Measurements from ENCODE around the gene ABCB11. TPM values are rescaled to one million over a fixed set of nuclear protein-coding genes. Genes with fewer than 3 reads are reported as not detected.

ABCB11 gene
- polyA plus RNA-seq, 3 donors from 2014 or later: not detected

- H3K4me1 Mint-ChIP-seq: peaks cover 2 to 5% of the 10 kb centered on the region in 2 donors
- peaks cover 0 to 6% (median 3%) of the 10 kb centered on the region in 3 donors for H3K27me3 Mint-ChIP-seq (ENCODE audit: low read depth in 3 of 3)
- no peaks in the 10 kb centered on the region for H3K36me3 Mint-ChIP-seq
- peaks cover 0 to 2% (median 0%) of the 10 kb centered on the region in 6 donors for H3K9me3 Mint-ChIP-seq
- no peak overlapping the region for H3K27ac Mint-ChIP-seq
- DNase-seq: no peak
- H3K4me3 Mint-ChIP-seq: no peak overlapping the region
Measured at GRCh38 chr2:168997118-168997521, 34.0 kb downstream of the ABCB11 start.

- H3K9me3 Mint-ChIP-seq: no peaks in the 10 kb centered on the region
- DNase-seq: no peak
- no peak overlapping the region for H3K27ac Mint-ChIP-seq
- H3K4me1 Mint-ChIP-seq: peaks cover 2 to 5% of the 10 kb centered on the region in 2 donors
- no peak overlapping the region for H3K4me3 Mint-ChIP-seq
- H3K27me3 Mint-ChIP-seq (ENCODE audit: low read depth in 3 of 3): peaks cover 0 to 5% (median 0%) of the 10 kb centered on the region in 3 donors
- H3K36me3 Mint-ChIP-seq: no peaks in the 10 kb centered on the region
Measured at GRCh38 chr2:168995744-168996143, 35.4 kb downstream of the ABCB11 start.

DNA sequence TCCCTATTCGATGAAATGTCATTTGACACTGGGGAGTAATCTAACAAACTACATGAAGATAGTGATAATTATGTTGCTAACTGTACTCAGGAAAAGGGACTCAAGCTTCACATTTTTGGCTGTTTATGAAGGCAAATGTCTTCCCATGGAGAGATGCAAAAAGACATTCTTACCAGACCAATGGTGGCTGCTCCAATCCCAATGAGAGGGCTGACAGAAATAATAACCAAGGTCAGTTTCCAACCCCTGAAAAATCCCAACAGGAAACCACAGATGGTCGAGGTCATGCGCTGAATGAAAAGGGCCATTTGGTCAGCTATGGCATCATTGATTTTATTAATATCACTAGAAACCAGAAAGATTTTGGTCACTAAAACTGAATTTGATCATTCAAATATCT lies 37.6 kb downstream of the ABCB11 start:
- no peak for DNase-seq
- Mint-ChIP-seq H3K36me3 (no peaks in the 10 kb centered on the region), H3K4me3 (no peak overlapping the region), H3K4me1 (peaks cover 2 to 5% of the 10 kb centered on the region in 2 donors), H3K27ac (no peak overlapping the region), H3K9me3 (no peaks in the 10 kb centered on the region), H3K27me3 (ENCODE audit: low read depth in 3 of 3) (peaks cover 0 to 2% (median 0%) of the 10 kb centered on the region in 3 donors)

DNA sequence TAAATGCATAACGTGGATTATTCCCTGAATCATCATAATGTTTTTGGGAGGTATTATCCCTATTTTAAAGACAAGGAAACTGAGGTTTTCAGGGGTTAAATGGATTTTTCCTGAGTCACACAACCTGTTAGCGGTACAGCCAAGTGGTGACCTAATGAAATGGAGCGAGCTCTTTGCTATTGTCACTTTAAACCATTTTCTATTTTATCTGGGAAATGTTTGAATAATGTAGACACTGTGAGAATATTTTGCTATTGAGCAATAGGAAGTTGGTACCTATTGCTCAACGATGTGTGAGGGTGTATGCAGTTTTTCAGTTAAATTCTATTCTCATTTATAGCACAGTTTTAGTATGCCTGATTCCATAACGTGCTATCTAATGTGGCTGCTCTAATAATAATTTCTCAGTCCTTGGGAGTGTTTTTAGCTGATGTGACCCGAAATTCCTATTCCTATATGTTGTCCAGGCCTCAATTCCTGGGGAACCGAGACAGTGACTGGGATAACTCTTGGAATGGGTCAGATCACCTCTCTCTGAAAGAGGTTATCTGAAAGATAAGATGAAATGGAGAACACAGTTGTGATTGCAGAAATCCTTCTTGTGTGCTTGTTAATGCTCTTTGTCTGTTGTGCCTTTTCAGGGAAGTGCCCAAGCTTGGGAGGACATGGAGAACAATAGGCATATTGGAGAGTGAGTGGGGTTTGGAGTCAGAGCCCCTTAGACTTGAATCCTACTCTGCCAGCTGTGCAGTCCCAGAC lies 38.4 kb downstream of the ABCB11 start:
- Mint-ChIP-seq H3K9me3 (no peaks in the 10 kb centered on the region), H3K27ac (no peak overlapping the region), H3K36me3 (no peaks in the 10 kb centered on the region), H3K27me3 (ENCODE audit: low read depth in 3 of 3) (peaks cover 0 to 2% (median 0%) of the 10 kb centered on the region in 3 donors), H3K4me3 (no peak overlapping the region), H3K4me1 (peaks cover under 1 to 5% of the 10 kb centered on the region in 2 donors)
- DNase-seq: no peak

DNA sequence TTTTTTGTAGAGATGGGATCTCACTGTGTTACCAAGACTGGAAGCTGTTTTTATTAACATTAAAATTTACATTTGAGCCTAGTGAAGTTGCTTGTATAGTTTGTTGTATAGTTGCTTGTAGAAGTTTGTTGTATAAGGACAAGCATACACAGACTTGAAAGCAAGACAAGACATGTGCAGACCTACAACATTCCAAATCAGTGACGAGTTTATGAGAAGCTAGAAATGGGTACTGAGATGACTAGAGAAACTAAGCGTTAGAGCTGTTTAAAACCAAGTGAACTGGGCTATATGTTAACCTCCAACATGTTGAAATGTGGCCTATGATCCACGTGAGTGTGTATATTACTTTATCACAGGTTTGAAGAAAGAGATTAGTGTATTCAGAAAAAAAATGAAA lies 39.1 kb downstream of the ABCB11 start:
- DNase-seq: no peak
- H3K4me1 Mint-ChIP-seq: peaks cover 0 to 5% of the 10 kb centered on the region in 2 donors
- H3K4me3 Mint-ChIP-seq: no peak overlapping the region
- H3K27ac Mint-ChIP-seq: no peak overlapping the region
- H3K27me3 Mint-ChIP-seq (ENCODE audit: low read depth in 3 of 3): peaks cover 0 to 2% (median 0%) of the 10 kb centered on the region in 3 donors
- no peaks in the 10 kb centered on the region for H3K9me3 Mint-ChIP-seq
- no peaks in the 10 kb centered on the region for H3K36me3 Mint-ChIP-seq

- DNase-seq: no peak
- H3K27ac Mint-ChIP-seq: no peak overlapping the region
Measured at GRCh38 chr2:168988755-168989154, 42.4 kb downstream of the ABCB11 start.

GRCh38 chr2:168986398-168986943 lies 44.7 kb downstream of the ABCB11 start:
- Mint-ChIP-seq H3K4me3 (no peak overlapping the region), H3K27me3 (ENCODE audit: low read depth in 3 of 3) (no peaks in the 10 kb centered on the region), H3K4me1 (no peaks in the 10 kb centered on the region), H3K36me3 (no peaks in the 10 kb centered on the region), H3K9me3 (no peaks in the 10 kb centered on the region), H3K27ac (no peak overlapping the region)
- no peak for DNase-seq

More at GRCh38 chr2:168988755-168989154, 42.4 kb downstream of the ABCB11 start:
- Mint-ChIP-seq H3K36me3 (no peaks in the 10 kb centered on the region), H3K9me3 (no peaks in the 10 kb centered on the region), H3K4me3 (no peak overlapping the region), H3K4me1 (peaks cover 0 to 5% of the 10 kb centered on the region in 2 donors), H3K27me3 (ENCODE audit: low read depth in 3 of 3) (no peaks in the 10 kb centered on the region)

DNA sequence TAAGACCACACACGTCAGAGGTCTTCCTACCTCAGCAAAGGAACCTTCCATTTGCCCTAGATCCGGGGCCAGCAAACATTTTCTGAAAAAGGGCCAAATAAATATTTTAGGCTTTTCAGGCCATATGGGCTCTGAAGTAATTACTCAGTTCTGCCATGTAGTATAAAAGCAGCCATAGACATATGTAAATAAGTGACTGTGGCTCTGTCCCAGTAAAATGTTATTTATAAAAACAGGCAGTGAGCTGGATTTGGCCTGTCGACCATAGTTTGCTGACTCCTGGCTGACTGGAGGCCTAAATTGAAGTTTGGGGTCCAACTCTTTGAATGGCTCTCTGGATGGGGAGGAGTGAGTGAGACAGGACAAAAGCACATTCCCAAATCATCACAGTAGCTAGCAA lies 49.5 kb downstream of the ABCB11 start:
- H3K4me3 Mint-ChIP-seq: no peak overlapping the region
- H3K27me3 Mint-ChIP-seq (ENCODE audit: low read depth in 3 of 3): peaks cover 2 to 6% (median 3%) of the 10 kb centered on the region in 3 donors
- DNase-seq: no peak
- no peaks in the 10 kb centered on the region for H3K4me1 Mint-ChIP-seq
- no peak overlapping the region for H3K27ac Mint-ChIP-seq
- no peaks in the 10 kb centered on the region for H3K9me3 Mint-ChIP-seq
- peaks cover 0 to 4% (median 0%) of the 10 kb centered on the region in 3 donors for H3K36me3 Mint-ChIP-seq

DNA sequence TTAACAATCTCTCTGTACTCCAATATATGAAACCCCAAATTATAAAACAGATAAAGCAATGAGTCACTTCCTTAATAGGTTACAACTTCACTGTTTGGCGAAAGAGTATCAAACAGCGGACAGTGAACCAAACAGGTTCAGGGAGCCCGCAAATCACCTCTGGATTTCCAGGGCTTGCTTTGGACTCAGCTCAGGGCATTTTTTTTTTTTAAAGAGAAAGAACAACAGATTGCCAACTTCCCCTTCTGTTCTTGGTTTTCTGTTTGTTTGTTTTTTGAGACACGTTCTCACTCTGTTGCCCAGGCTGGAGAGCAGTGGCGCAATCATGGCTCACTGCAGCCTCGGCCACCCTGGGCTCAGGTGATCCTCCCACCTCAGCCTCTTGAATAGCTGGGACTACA lies 52.7 kb downstream of the ABCB11 start:
- no peak overlapping the region for H3K4me3 Mint-ChIP-seq
- DNase-seq: no peak
- H3K27ac Mint-ChIP-seq: no peak overlapping the region
- no peaks in the 10 kb centered on the region for H3K9me3 Mint-ChIP-seq
- peaks cover 0 to 4% (median 0%) of the 10 kb centered on the region in 3 donors for H3K36me3 Mint-ChIP-seq
- H3K4me1 Mint-ChIP-seq: no peaks in the 10 kb centered on the region
- H3K27me3 Mint-ChIP-seq (ENCODE audit: low read depth in 3 of 3): peaks cover 3 to 12% (median 6%) of the 10 kb centered on the region in 3 donors

DNA sequence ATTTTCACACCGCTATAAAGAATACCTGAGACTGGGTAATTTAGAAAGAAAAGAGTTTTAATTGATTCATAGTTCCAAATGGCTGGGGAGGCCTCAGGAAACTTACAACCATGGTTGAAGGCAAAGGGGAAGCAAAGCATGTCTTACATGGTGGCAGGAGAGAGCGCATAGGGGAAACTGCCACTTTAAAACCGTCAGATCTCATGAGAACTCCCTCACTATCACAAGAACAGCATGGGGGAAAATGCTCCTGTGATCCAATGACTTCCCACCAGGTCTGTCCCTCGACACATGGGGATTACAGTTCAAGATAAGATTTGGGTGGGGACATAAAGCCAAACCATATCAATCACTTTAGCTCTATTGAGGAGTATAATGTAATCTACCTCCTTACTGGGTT lies 53.5 kb downstream of the ABCB11 start:
- H3K36me3 Mint-ChIP-seq: peaks cover 0 to 4% (median 0%) of the 10 kb centered on the region in 3 donors
- H3K4me1 Mint-ChIP-seq: no peaks in the 10 kb centered on the region
- no peak overlapping the region for H3K27ac Mint-ChIP-seq
- peaks cover 3 to 12% (median 6%) of the 10 kb centered on the region in 3 donors for H3K27me3 Mint-ChIP-seq (ENCODE audit: low read depth in 3 of 3)
- DNase-seq: no peak
- no peaks in the 10 kb centered on the region for H3K9me3 Mint-ChIP-seq
- H3K4me3 Mint-ChIP-seq: no peak overlapping the region

DNA sequence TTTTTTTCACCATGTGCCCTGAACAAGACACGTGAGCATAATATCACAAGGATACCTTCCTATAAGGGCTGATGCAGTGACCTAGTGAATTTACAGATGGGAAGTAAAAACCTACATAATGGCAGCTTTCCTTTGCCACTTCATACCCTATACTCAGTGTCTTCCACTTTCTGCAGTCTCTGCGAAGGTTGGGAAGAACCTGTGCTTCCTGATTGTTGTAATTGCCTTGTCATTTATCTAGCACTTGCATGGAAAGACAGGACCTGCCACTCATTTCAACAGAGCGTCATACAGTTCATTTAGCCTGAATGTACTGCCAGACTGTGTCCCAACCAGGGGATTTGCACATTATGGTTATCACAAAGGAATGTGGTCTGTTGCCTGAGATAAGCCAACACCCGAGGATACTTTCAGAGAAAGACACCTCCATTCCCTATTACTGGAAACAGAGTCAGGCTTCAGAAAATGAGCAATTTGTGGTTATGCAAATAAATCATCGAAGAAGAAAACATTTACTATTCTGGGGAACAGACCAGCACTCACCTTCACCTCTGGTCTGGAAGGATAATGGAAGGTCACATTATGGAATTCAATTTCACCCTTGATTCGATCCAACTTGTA lies 55.0 kb downstream of the ABCB11 start:
- Mint-ChIP-seq H3K4me1 (no peaks in the 10 kb centered on the region), H3K36me3 (peaks cover 0 to 4% (median 0%) of the 10 kb centered on the region in 3 donors), H3K9me3 (no peaks in the 10 kb centered on the region), H3K4me3 (no peak overlapping the region), H3K27ac (peak overlapping the region in 1 of 6 donors; percentile 1), H3K27me3 (ENCODE audit: low read depth in 3 of 3) (peaks cover 3 to 12% (median 6%) of the 10 kb centered on the region in 3 donors)
- no peak for DNase-seq

DNA sequence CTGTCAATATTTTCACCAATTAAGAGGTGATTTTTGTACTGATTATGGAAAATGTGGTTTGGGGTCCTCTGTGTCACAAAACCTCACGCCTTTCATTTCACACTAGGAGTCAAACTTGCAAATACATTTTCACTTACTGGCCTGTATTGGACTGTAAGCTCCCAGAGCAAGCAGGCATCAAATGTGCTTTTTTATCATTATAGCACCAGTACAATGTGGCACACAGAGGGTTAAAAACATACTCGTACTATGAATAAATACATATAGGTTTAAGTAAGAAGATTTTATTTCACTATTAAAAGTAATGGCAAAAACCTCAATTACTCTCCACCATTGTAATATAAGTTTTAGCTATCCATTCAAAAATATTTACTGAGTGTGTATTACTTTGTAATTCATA lies 56.7 kb downstream of the ABCB11 start:
- Mint-ChIP-seq H3K9me3 (no peaks in the 10 kb centered on the region), H3K4me3 (no peak overlapping the region), H3K36me3 (peaks cover 0 to 4% (median 0%) of the 10 kb centered on the region in 3 donors), H3K27me3 (ENCODE audit: low read depth in 3 of 3) (peaks cover 3 to 12% (median 6%) of the 10 kb centered on the region in 3 donors), H3K4me1 (no peaks in the 10 kb centered on the region), H3K27ac (no peak overlapping the region)
- no peak for DNase-seq

DNA sequence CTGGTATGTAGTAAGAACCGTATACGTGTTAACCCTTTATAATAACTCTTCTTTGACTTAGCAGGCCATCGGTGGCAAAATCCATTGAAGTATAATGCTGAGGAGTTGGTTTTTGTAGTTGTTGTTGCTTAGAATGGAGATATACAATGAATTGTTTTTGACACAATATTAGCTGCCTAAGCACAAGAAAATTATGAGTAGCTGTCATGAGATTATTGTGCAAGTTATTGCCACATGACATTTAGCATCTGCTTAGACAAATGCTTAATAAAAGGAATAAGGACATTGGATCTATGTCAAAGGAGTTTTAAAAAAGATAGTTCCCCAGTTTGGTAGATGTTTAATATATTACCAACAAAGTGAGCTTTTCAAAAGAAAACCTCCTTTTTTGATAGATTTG lies 59.9 kb downstream of the ABCB11 start:
- Mint-ChIP-seq H3K4me3 (no peak overlapping the region), H3K4me1 (no peaks in the 10 kb centered on the region), H3K27ac (no peak overlapping the region), H3K36me3 (no peaks in the 10 kb centered on the region), H3K27me3 (ENCODE audit: low read depth in 3 of 3) (peaks cover 0 to 4% (median 4%) of the 10 kb centered on the region in 3 donors), H3K9me3 (no peaks in the 10 kb centered on the region)
- DNase-seq: no peak

DNA sequence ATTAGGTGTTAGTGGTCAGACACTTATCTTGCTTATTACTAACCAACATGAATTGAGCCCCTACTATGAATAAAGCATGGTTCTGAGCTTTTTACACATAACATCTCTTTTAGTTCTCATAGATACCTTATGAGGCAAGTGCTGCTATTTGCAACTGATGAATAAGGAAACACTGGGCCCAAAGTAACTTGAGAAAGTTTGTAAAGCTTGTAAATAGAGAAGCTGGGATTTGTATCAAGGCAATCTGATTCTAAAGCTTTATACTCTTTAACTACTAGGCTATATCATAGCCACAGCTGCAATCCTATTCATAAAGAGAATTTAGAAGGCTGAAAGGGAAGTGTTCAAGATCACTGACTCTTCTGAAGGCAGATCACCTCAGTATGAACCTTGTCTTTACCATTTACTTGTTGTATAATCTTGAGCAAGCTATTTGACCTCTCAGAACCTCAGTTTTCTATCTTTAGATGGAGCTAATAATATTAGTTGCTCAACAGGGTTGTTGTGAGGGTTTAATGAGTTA lies 60.4 kb downstream of the ABCB11 start:
- Mint-ChIP-seq H3K4me1 (no peaks in the 10 kb centered on the region), H3K27me3 (ENCODE audit: low read depth in 3 of 3) (peaks cover 0 to 2% (median 1%) of the 10 kb centered on the region in 3 donors)
- no peak for DNase-seq

More for the DNA sequence above, 60.4 kb downstream of the ABCB11 start:
- Mint-ChIP-seq H3K4me3 (no peak overlapping the region), H3K36me3 (no peaks in the 10 kb centered on the region), H3K9me3 (no peaks in the 10 kb centered on the region), H3K27ac (no peak overlapping the region)
